WI38 (cell line): ENCODE measurements around the gene PAN3.

ENCODE experiments used
- H3K4me3 ChIP-seq: 2 replicates; pipeline ENCODE4 v1.5.1; 2011; ENCODE audit warnings: low read depth, mild to moderate bottlenecking, control low read depth, low read length
- TF ChIP-seq, protein P1 (sequence below): IDR thresholded peaks from 2 replicates; pipeline ENCODE4 v1.5.1; 2012; ENCODE audit warnings: low read depth, mild to moderate bottlenecking, control low read depth, low read length

PAN3 gene

DNA sequence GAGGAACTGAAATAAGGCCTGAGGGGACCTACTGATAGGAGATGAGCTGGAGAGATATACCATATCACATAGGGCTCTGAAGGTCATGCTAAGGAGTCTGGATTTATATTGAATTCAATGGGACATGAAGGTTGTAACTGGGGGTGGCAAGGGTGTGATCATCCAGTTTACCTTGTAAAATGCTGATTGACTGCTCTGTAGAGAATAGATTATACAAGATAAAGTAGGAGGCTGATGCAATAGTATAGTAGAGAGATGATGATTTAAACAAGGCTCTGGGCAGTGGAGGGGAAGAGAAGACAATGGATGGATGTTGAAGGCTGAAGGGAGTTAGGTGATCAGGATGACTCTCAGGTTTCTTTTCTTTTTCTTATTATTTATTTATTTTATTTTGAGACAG lies 18.0 kb upstream of the PAN3 start:
- H3K4me3 ChIP-seq: no peak overlapping the region
- TF ChIP-seq, protein P1, sequence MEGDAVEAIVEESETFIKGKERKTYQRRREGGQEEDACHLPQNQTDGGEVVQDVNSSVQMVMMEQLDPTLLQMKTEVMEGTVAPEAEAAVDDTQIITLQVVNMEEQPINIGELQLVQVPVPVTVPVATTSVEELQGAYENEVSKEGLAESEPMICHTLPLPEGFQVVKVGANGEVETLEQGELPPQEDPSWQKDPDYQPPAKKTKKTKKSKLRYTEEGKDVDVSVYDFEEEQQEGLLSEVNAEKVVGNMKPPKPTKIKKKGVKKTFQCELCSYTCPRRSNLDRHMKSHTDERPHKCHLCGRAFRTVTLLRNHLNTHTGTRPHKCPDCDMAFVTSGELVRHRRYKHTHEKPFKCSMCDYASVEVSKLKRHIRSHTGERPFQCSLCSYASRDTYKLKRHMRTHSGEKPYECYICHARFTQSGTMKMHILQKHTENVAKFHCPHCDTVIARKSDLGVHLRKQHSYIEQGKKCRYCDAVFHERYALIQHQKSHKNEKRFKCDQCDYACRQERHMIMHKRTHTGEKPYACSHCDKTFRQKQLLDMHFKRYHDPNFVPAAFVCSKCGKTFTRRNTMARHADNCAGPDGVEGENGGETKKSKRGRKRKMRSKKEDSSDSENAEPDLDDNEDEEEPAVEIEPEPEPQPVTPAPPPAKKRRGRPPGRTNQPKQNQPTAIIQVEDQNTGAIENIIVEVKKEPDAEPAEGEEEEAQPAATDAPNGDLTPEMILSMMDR: no peak

DNA sequence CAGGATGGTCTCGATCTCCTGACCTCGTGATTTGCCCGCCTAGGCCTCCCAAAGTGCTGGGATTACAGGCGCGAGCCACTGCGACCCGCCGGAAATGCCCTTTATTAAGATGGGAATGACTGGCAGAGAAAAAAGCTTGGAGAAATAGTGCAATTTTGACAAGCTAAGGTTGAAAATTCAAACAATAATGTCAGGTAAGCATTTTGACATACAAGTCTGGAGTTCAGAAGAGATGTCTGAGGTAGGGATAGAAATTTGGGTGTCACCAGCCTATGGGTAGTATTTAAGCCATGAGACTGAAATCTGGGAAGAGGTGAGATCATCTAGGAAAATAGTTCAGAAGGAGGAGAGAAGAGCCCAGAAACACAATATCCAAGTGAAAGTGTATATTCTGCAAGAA lies 17.1 kb upstream of the PAN3 start:
- H3K4me3 ChIP-seq: no peak overlapping the region
- TF ChIP-seq, protein P1: no peak

DNA sequence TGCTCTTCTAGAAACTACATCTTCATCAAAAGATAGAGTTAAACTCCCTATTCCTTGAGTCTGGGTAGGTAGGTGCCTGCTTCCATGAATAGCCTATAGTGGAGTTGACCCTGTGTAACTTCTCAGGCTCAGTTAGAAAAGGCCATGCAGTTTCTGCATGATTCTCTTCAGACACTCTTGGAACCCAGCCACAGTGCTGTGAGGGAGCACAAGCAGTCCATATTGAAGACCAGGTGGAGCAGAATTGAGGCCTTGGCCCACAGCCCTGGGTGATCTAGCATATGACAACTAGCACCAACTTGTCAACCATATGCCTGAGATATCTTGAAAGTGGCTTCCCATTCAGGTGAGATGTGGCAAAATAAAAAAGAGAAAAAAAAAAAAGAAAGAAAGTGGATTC lies 10.3 kb upstream of the PAN3 start:
- TF ChIP-seq, protein P1: no peak
- H3K4me3 ChIP-seq: no peak overlapping the region

DNA sequence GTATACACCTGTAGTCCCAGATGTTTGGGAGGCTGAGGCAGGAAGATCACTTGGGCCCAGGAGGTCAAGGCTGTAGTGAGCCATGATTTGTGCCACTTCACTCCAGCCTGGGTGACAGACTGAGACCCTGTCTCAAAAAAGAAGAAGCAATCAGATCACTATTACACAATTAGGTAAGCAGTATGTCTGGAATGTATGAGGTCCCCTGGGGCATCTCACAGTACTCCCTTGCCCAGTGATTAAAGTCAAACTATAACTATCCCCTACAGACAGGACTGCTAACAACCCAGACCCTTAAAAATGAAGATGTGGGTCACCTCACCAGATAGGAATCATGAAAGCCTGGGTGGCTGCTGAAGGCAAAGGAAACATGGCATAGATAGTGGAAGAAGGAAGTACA lies 9.4 kb upstream of the PAN3 start:
- TF ChIP-seq, protein P1: no peak
- H3K4me3 ChIP-seq: no peak overlapping the region

DNA sequence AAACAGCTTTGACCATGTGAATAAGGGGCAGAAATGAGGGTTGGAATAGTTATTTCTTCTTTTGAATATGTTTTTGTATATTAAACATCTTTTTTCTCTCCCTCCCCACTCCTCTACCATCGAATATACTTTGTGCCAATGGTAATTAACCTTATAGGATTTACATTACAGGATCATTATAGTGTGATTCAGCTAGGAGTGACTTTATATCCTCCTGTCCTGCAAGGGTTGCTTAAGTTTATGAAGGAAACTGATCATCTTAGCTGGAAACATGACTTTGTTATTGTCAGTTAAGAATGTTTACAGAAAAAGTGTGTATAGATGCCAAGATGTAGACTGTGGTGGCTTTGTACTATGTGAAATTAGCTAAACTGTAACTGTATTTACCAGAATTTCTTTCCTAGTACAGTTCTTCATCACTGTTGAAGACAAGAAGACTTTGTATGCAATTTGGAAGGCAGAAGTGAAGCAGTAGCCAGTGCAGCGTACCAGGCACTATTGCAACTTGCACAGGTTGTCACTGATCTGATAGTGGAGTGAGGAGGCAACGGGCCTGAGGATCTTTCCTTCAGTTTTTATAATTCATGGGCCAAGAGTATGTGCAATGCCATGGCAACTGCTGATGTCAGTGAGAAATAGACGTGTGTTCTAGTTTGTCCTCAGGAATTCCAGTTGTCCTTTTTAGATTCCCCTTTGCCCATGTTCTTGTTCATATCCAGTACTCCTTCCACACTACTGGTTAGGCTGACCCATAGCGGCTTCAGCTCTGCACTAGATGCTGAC lies 8.2 kb upstream of the PAN3 start:
- H3K4me3 ChIP-seq: no peak overlapping the region
- TF ChIP-seq, protein P1: no peak

DNA sequence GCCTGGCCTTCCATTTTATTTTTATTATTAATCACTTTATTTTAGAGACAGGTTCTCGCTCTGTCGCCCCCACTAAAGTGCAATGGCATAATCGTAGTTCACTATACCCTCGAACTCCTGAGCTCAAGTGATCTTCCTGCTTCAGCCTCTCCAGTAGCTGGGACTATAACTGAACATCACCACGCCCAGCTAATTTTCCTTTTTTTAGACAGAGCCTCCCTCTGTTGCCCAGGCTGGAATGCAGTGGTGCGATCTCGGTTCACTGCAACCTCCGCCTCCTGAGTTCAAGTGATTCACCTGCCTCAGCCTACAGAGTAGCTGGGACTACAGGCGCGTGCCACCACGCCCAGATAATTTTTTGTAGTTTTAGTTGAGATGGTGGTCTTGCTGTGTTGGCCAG lies 6.7 kb upstream of the PAN3 start:
- no peak overlapping the region for H3K4me3 ChIP-seq
- TF ChIP-seq, protein P1: no peak

DNA sequence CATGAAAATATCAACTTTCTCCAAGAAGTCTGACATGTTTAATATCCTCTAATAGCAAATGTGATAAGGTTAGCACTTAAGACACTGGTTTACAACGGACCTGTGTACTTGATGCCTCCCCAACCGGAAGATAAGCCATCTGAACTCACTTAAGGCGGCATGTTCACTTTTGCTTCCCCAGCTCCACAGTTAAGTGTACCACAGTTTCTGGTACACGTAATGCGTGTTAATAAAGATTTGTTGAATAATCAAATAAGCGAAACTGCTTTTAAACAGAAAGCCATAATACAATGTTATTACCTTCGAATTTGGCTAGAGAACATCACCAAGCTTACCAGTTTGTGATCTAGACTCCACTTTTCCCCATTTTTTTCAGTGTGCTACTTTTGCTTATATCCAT lies 1.4 kb upstream of the PAN3 start:
- TF ChIP-seq, protein P1: no peak
- H3K4me3 ChIP-seq: peak overlapping the region; percentile 92
